Stimulated activated naive B cell treated with anti-CD40 and anti-IgM and Interleukin-4, amounts not matched to agents 10 μg/mL and 1 μg/mL and 100 μg/mL, for 72 hours (primary cell): ENCODE results near the gene ZBTB16.

Source experiments
- ATAC-seq, 2 donors: fragments of 150-1000 bp; cut with Tn5 transposase; replicated peaks; 2 replicates each; pipeline ENCODE4 v1.10.0; 2021; ENCODE audit warnings: moderate library complexity in 1 of 2
- DNase-seq: peaks from one replicate; pipeline ENCODE4 v3.0.0; 2021
- H3K27ac Mint-ChIP-seq: one replicate; pipeline ENCODE4 v1.8.0; 2022; ENCODE audit warnings: mild to moderate bottlenecking, mixed read lengths
- H3K27me3 Mint-ChIP-seq, 2 donors: one replicate each; pipeline ENCODE4 v1.8.0; 2022; ENCODE audit warnings: mixed read lengths in 2 of 2
- H3K36me3 Mint-ChIP-seq, 2 donors: one replicate each; pipeline ENCODE4 v1.8.0; 2022; ENCODE audit warnings: mixed read lengths in 2 of 2, mild to moderate bottlenecking in 1 of 2
- H3K4me1 Mint-ChIP-seq, 2 donors: one replicate each; pipeline ENCODE4 v1.8.0; 2022; ENCODE audit warnings: mixed read lengths in 2 of 2, mild to moderate bottlenecking in 1 of 2
- H3K4me3 Mint-ChIP-seq, 2 donors: one replicate each; pipeline ENCODE4 v1.8.0; 2022; ENCODE audit warnings: mild to moderate bottlenecking in 2 of 2, mixed read lengths in 2 of 2, moderate library complexity in 1 of 2
- H3K9me3 Mint-ChIP-seq, 2 donors: one replicate each; pipeline ENCODE4 v1.8.0; 2022; ENCODE audit warnings: mixed read lengths in 2 of 2, mild to moderate bottlenecking in 1 of 2

Gene ZBTB16

DNA sequence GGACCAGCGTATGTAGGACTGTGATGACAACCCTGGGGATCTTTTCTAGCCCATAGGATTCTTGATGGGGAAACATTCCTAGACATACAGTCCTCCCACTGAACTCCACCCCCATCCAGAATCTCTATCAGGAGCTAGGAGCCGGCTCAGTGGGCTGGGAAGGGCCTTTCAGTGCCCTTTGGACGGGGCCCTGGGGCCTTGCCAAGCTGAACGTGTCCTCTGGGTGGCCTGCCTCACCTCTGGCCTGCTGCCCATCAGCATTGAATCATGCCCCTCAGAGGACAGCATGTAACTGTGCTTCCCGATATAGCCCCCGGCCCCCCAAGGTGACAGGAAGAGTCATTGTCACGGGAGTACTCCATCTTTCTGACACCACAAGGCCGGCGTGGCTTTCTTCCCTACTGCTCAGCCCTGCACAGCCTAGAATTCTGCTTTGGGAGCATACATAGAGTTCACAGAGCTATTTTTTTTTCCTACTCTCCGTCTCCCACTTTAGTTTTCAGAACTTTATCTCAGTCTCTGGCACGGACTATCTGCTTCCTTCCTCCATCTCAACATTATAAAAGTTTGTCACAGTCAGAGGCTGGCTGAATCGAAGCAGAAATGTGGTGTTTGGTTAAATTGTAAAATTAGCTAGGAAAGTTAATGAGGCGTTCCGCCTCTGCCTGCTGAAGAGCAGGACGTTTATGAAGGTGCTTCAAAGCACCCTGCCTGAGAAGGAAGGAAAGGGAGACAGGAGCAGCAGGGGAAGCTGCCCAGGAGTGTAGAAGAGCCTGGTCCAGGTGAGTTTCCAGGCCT, 111.9 kb downstream of the ZBTB16 start:
- DNase-seq (no peak), ATAC-seq (no peak)
- H3K9me3 Mint-ChIP-seq = no peaks in the 10 kb centered on the region
- no peaks in the 10 kb centered on the region for H3K36me3 Mint-ChIP-seq
- no peaks in the 10 kb centered on the region for H3K27me3 Mint-ChIP-seq
- H3K4me1 Mint-ChIP-seq = peaks cover 61 to 89% of the 10 kb centered on the region in 2 donors
- peak overlapping the region; percentile 89 for H3K27ac Mint-ChIP-seq
- peak overlapping the region; percentile 1 to 13 for H3K4me3 Mint-ChIP-seq

DNA sequence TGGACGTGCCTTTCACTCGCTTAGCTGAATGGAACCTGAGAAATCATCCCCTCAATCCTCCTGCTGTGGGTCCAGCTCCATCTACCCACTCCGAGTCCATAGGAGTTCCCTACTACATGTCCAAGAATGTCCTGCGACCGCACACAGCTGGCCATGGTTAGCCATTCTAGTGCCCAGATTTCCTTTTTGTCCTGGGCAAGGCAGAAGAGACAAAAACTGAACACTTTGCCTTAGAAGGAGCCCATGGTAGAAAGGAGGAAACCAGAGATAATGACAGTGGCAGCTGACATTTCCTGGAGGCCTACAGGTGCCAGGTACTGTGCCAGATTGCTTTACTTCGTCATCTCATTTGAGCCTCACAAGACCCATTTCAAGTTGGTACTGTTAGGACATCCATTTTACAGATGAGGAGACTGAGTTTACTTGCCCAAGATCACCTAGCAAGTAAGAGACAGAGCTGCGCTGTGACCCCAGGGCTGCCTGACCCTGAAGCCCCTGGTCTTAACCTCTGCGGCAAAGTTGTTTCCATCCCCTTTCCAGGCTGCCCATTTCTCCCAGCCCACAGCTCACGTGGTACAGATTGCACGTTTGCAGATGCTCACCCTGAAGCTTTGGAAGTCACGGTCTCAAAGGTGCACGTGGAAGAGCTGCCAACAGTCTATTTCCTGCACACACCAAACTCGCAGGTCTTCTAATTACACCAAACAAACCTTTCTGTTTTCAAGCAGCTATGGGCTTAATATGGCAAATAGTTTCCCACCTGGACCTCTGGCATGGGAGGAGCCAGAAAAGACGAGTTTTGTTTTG, 112.7 kb downstream of the ZBTB16 start:
- Mint-ChIP-seq H3K4me3 (peak overlapping the region in 1 of 2 donors; percentile 13), H3K9me3 (no peaks in the 10 kb centered on the region), H3K27ac (peak overlapping the region; percentile 89), H3K4me1 (peaks cover 58 to 86% of the 10 kb centered on the region in 2 donors), H3K36me3 (no peaks in the 10 kb centered on the region), H3K27me3 (no peaks in the 10 kb centered on the region)
- DNase-seq (no peak), ATAC-seq (no peak)

- H3K4me1 Mint-ChIP-seq = peaks cover 54 to 80% of the 10 kb centered on the region in 2 donors
- H3K27ac Mint-ChIP-seq = peak overlapping the region; percentile 51
- ATAC-seq = peak in 1 of 2 donors; percentile 28
These were observed 113.4 kb downstream of the ZBTB16 start for GRCh38 chr11:114172871-114173444.

GRCh38 chr11:114173843-114174242, 114.3 kb downstream of the ZBTB16 start:
- no peaks in the 10 kb centered on the region for H3K9me3 Mint-ChIP-seq
- H3K27ac Mint-ChIP-seq = no peak overlapping the region
- H3K27me3 Mint-ChIP-seq = no peaks in the 10 kb centered on the region
- H3K4me3 Mint-ChIP-seq = no peak overlapping the region
- no peaks in the 10 kb centered on the region for H3K36me3 Mint-ChIP-seq
- DNase-seq = no peak
- H3K4me1 Mint-ChIP-seq = peaks cover 51 to 79% of the 10 kb centered on the region in 2 donors
- no peak for ATAC-seq

More at GRCh38 chr11:114172871-114173444, 113.4 kb downstream of the ZBTB16 start:
- no peaks in the 10 kb centered on the region for H3K36me3 Mint-ChIP-seq
- H3K27me3 Mint-ChIP-seq = no peaks in the 10 kb centered on the region
- DNase-seq = no peak
- H3K4me3 Mint-ChIP-seq = no peak overlapping the region
- no peaks in the 10 kb centered on the region for H3K9me3 Mint-ChIP-seq

DNA sequence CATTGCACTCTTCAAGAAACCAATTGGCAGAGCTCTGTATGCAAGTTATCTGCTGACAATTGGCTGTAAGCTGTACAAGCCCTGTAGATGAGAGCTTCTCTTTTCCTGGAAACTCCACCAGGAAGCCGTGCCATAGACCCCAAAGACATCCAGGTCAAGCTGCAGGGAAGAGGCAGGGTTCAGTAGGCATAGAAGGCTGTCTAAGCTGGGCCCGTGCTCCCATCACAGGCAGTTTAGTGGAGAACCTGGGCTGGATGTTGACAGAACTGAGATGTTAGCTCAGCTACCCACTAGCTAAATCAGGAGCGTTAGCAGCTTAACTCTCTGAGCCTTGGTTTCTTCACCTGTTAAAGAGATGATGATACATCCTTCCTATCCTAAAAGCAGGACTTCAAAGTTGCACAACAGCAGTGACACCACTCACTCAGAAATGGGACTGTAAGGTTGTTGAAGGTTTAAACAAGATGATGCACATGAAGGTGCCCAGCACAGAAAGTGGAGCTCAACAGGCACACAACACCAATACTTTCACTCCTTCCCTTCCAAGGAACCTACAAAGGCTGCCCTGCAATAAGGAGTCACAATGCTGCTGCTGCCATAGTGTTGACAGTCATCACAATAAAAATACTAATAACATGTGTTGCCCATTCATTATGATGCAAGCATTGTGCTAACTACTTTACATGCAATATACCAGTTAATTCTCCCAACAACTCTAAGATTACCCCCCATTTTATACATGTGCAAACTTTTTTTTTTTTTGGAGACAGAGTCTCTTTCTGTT, 115.4 kb downstream of the ZBTB16 start:
- Mint-ChIP-seq H3K27ac (no peak overlapping the region), H3K36me3 (no peaks in the 10 kb centered on the region), H3K9me3 (no peaks in the 10 kb centered on the region), H3K4me1 (peaks cover 51 to 79% of the 10 kb centered on the region in 2 donors), H3K4me3 (no peak overlapping the region), H3K27me3 (no peaks in the 10 kb centered on the region)
- DNase-seq (no peak), ATAC-seq (no peak)

GRCh38 chr11:114175706-114176105, 116.2 kb downstream of the ZBTB16 start:
- H3K4me1 Mint-ChIP-seq = peaks cover 57 to 82% of the 10 kb centered on the region in 2 donors
- no peak for ATAC-seq
- no peaks in the 10 kb centered on the region for H3K9me3 Mint-ChIP-seq
- no peak overlapping the region for H3K27ac Mint-ChIP-seq
- no peak for DNase-seq
- H3K27me3 Mint-ChIP-seq = no peaks in the 10 kb centered on the region
- H3K36me3 Mint-ChIP-seq = no peaks in the 10 kb centered on the region
- no peak overlapping the region for H3K4me3 Mint-ChIP-seq

DNA sequence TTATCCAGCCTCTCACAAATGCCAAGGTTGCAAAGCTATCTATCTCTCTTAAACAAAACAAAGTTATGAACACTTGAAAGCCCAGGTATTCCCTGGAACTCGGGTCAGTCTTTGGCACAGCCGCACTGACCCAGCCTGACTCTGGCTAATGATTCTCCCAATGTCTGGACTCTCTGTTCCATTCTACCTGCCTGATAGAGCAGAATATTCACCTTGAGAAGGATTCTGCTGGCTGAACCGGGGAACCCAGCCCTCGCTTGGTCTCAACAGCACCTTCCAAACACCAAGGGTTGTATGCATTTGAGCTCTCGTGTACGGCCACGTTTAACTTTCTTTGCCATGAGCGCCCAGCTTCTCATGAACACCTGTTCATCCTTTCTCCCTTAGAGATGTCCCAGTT, 116.8 kb downstream of the ZBTB16 start:
- ATAC-seq = no peak
- H3K4me1 Mint-ChIP-seq = peaks cover 61 to 85% of the 10 kb centered on the region in 2 donors

DNA sequence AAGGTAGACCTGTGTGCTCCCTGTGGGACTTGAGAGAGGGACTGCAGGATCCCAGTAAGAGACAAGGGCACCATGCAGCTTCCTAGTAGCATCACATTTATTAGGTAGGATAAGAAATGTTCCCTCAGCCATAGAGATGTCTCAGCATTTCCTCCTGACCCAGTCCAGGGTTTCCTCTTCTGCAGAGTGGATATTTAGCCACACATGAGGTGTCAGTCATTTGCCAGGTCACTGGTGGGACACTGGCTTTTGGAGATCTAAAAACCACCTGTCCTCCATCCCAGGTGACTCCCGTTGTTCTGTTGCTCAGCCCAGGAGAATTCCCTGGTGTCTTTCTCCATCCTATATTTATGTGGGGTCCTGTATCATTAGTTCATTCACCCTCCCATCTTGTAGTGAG, 119.1 kb downstream of the ZBTB16 start:
- ATAC-seq (no peak), DNase-seq (no peak)
- Mint-ChIP-seq H3K4me1 (peaks cover 60 to 76% of the 10 kb centered on the region in 2 donors), H3K9me3 (no peaks in the 10 kb centered on the region), H3K36me3 (no peaks in the 10 kb centered on the region), H3K27me3 (no peaks in the 10 kb centered on the region), H3K4me3 (no peak overlapping the region), H3K27ac (peak overlapping the region; percentile 85)

More for the DNA sequence above, 116.8 kb downstream of the ZBTB16 start:
- Mint-ChIP-seq H3K4me3 (no peak overlapping the region), H3K27ac (no peak overlapping the region), H3K36me3 (no peaks in the 10 kb centered on the region), H3K27me3 (no peaks in the 10 kb centered on the region), H3K9me3 (no peaks in the 10 kb centered on the region)
- DNase-seq = no peak

DNA sequence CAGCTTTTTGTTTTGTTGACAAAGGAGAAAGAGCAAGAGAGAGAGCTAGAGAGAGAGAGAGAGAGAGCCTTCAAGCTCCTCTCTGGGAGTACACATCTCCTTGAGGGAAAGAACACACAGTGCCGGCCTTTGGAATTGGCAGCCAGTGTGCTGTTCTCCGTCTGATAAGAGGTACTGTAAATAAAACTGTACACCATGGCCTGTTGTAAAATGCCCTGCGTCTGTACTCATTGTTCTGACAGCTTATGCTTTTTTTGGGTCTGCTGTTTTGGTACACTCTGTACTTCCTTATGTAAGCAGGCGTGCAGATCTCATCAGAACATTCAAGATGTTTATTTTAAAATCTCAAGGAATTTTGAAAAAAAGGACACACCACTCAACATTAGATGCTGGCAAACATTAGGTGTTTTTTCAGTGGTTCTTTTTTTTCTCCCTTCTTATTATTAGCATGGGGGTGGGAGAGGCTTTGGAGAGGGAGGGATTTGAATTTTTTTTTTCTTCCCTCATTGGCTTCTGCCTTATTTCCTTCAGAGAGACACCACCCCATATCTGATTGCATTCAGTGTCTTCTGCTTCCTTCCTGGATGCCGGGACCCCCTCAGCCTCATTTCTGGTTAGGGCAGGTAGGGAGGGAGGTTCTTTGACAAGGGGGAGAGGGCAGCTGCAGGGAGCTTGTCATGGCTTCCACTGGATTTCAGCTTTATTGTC, 119.9 kb downstream of the ZBTB16 start:
- Mint-ChIP-seq H3K4me3 (peak overlapping the region in 1 of 2 donors; percentile 43), H3K36me3 (no peaks in the 10 kb centered on the region), H3K4me1 (peaks cover 61 to 68% of the 10 kb centered on the region in 2 donors), H3K27me3 (no peaks in the 10 kb centered on the region), H3K9me3 (no peaks in the 10 kb centered on the region), H3K27ac (peak overlapping the region; percentile 85)
- DNase-seq = no peak
- peak; percentile 24 to 29 for ATAC-seq

- Mint-ChIP-seq H3K4me3 (no peak overlapping the region), H3K9me3 (no peaks in the 10 kb centered on the region), H3K36me3 (no peaks in the 10 kb centered on the region), H3K4me1 (peaks cover 62 to 67% of the 10 kb centered on the region in 2 donors), H3K27ac (peak overlapping the region; percentile 28), H3K27me3 (no peaks in the 10 kb centered on the region)
- ATAC-seq (peak; percentile 72 to 78), DNase-seq (no peak)
These were observed 121.0 kb downstream of the ZBTB16 start for GRCh38 chr11:114180301-114181055.

GRCh38 chr11:114181195-114181594, 121.7 kb downstream of the ZBTB16 start:
- Mint-ChIP-seq H3K4me3 (no peak overlapping the region), H3K36me3 (no peaks in the 10 kb centered on the region), H3K27me3 (no peaks in the 10 kb centered on the region), H3K4me1 (peaks cover 63 to 67% of the 10 kb centered on the region in 2 donors), H3K9me3 (no peaks in the 10 kb centered on the region), H3K27ac (peak overlapping the region; percentile 20)
- no peak for DNase-seq
- ATAC-seq = no peak

DNA sequence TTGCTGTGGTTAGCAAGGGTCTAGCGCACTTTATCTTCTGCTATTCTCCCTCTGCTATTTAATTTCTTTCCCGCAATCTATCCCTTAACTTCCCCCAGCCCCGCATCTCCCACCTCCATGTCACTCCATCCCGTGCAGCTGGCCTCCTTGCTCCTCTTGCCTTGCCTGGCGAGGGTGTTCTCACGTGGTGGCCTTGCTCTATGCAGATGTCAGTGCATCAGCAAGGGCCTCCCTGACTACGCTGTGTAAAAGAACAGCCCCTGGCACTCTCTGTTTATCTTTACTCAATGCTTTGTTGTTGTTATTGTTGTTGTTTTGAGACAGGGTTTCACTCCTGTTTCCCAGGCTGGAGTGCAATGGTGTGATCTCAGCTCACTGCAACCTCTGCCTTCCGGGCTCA, 122.2 kb downstream of the ZBTB16 start:
- ATAC-seq (no peak), DNase-seq (no peak)
- H3K4me3 Mint-ChIP-seq = no peak overlapping the region
- no peaks in the 10 kb centered on the region for H3K27me3 Mint-ChIP-seq
- H3K9me3 Mint-ChIP-seq = no peaks in the 10 kb centered on the region
- no peak overlapping the region for H3K27ac Mint-ChIP-seq
- no peaks in the 10 kb centered on the region for H3K36me3 Mint-ChIP-seq
- peaks cover 66 to 67% of the 10 kb centered on the region in 2 donors for H3K4me1 Mint-ChIP-seq
